LHCN-M2 (cell line): ENCODE measurements around the gene MAN1A2. TPM values are rescaled to one million over a fixed set of nuclear protein-coding genes. Genes with fewer than 3 reads are reported as not detected.
"Not testable (repeated sequence)": the region's sequence is repeated elsewhere in the genome, so short reads cannot be mapped to it uniquely, and the experiment has no call there.

ENCODE experiments used
- DNase-seq: peaks from one replicate; pipeline ENCODE4 v3.0.0-alpha.2; 2012; ENCODE audit warnings: low read depth
- polyA plus RNA-seq: library from polyadenylated mRNA; unstranded; fragments of >200 nt; gene quantifications from one replicate; pipeline ENCODE4 v1.2.1, GENCODE V29; 2012; ENCODE audit warnings: missing spikeins
- total RNA-seq: library from RNA; depleted of rRNA; stranded (reverse); fragments of >200 nt; gene quantifications from 2 replicates; pipeline ENCODE4 v1.2.3, GENCODE V29; 2014; rRNA removed

Gene MAN1A2
- total RNA-seq, result 24.0 and 26.8 TPM in 2 replicates
- polyA plus RNA-seq, result 7.2 TPM

- DNase-seq, result peak; percentile 67
Observed at GRCh38 chr1:117367046-117368025, at the start of gene MAN1A2. TSS of gene MAN1A2 (plus strand) at chr1:117367449. CDS start at chr1:117368184, 735 bp downstream.

GRCh38 chr1:117318011-117318410 is 49.2 kb upstream of the MAN1A2 start:
- peak; percentile 74 for DNase-seq

- DNase-seq, result peak; percentile 94
Observed at GRCh38 chr1:117318426-117318825, 48.8 kb upstream of the MAN1A2 start.

GRCh38 chr1:117320515-117320914 is 46.7 kb upstream of the MAN1A2 start:
- no peak for DNase-seq

- DNase-seq, result no peak
Observed at GRCh38 chr1:117321680-117322609, 45.3 kb upstream of the MAN1A2 start.

GRCh38 chr1:117324357-117324756 is 42.9 kb upstream of the MAN1A2 start:
- DNase-seq, result no peak

GRCh38 chr1:117326035-117326434 is 41.2 kb upstream of the MAN1A2 start:
- not testable (repeated sequence) for DNase-seq

GRCh38 chr1:117327011-117327410 is 40.2 kb upstream of the MAN1A2 start:
- peak; percentile 8 for DNase-seq

- no peak for DNase-seq
Observed at GRCh38 chr1:117335376-117336086, 31.7 kb upstream of the MAN1A2 start.

- no peak for DNase-seq
Observed at GRCh38 chr1:117336088-117336817, 31.0 kb upstream of the MAN1A2 start.

GRCh38 chr1:117339866-117340700 is 27.2 kb upstream of the MAN1A2 start:
- DNase-seq, result peak; percentile 73

GRCh38 chr1:117341123-117341522 is 26.1 kb upstream of the MAN1A2 start:
- no peak for DNase-seq

GRCh38 chr1:117342397-117342796 is 24.9 kb upstream of the MAN1A2 start:
- DNase-seq, result no peak

GRCh38 chr1:117346206-117346928 is 20.9 kb upstream of the MAN1A2 start:
- no peak for DNase-seq

- no peak for DNase-seq
Observed at GRCh38 chr1:117347907-117348306, 19.3 kb upstream of the MAN1A2 start.

- DNase-seq, result not testable (repeated sequence)
Observed at GRCh38 chr1:117352695-117353094, 14.6 kb upstream of the MAN1A2 start.

- not testable (repeated sequence) for DNase-seq
Observed at GRCh38 chr1:117357833-117358603, 9.2 kb upstream of the MAN1A2 start.

- not testable (repeated sequence) for DNase-seq
Observed at GRCh38 chr1:117358604-117358887, 8.7 kb upstream of the MAN1A2 start.
